MG63 (cell line): Measurements from ENCODE around the gene RASL12. TPM values are rescaled to one million over a fixed set of nuclear protein-coding genes. Genes with fewer than 3 reads are reported as not detected.

ENCODE experiments used
- DNase-seq: peaks from one replicate; pipeline ENCODE4 v3.0.0-alpha.2; 2020
- H3K27me3 ChIP-seq: fragments of 250-450 bp; sonication (Bioruptor Pico); 2 replicates; pipeline ENCODE4 v1.5.1; 2020; ENCODE audit warnings: mild to moderate bottlenecking, moderate library complexity
- H3K36me3 ChIP-seq: fragments of 250-450 bp; sonication (Bioruptor Pico); 2 replicates; pipeline ENCODE4 v1.5.1; 2020; ENCODE audit warnings: mild to moderate bottlenecking, moderate library complexity
- H3K4me3 ChIP-seq: fragments of 250-450 bp; sonication (Bioruptor Pico); 2 replicates; pipeline ENCODE4 v1.5.1; 2020; ENCODE audit warnings: mild to moderate bottlenecking, moderate library complexity
- H3K9me3 ChIP-seq: fragments of 250-450 bp; sonication (Bioruptor Pico); 2 replicates; pipeline ENCODE4 v1.5.1; 2020; ENCODE audit warnings: mild to moderate bottlenecking, moderate library complexity
- total RNA-seq: library from RNA; depleted of rRNA; stranded (reverse); fragments of >200 nt; shearing (Covaris generic); gene quantifications from 2 replicates; pipeline ENCODE4 v1.2.3, GENCODE V29; 2014; ENCODE audit warnings: low replicate concordance

The RASL12 gene
- total RNA-seq, 1 experiment from 2014 or later, result 4.7 TPM

DNA sequence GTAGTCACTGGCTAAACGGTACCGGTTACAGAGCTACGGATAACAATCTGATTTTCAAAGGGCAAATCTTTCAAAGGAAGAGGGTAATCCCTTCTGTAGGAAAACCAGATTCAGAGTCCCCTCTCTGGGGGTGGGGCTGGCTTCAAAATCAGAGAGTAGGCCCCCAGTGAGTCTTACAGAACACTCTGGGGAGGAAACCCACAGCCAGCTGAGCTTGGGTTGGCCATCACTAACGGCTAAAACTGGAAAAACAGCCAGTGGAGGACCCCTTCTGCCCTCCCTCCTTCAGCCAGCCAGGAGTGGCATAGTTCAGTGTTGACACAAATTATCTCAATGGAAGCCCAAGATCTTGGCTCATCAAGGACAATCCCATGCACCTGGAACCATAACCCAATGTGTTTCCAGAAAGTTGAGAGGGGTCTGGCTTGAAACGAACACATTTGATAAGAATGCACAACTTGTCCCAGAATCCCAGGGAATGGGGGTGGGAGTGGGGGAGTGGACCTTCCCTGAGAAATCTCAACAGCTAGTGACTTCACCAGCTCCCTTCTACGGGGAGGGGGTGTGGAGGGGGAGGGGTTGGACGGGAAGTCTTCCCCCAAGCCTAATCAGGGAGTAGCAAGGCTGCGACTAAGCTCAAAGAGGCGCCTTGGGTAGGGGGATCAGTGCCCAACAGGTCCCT is 1.0 kb downstream of the RASL12 start:
- Histone ChIP-seq H3K9me3 (no peaks in the 10 kb centered on the region), H3K4me3 (peak overlapping the region; percentile 42), H3K36me3 (no peaks in the 10 kb centered on the region), H3K27me3 (no peaks in the 10 kb centered on the region)
- DNase-seq, result no peak

DNA sequence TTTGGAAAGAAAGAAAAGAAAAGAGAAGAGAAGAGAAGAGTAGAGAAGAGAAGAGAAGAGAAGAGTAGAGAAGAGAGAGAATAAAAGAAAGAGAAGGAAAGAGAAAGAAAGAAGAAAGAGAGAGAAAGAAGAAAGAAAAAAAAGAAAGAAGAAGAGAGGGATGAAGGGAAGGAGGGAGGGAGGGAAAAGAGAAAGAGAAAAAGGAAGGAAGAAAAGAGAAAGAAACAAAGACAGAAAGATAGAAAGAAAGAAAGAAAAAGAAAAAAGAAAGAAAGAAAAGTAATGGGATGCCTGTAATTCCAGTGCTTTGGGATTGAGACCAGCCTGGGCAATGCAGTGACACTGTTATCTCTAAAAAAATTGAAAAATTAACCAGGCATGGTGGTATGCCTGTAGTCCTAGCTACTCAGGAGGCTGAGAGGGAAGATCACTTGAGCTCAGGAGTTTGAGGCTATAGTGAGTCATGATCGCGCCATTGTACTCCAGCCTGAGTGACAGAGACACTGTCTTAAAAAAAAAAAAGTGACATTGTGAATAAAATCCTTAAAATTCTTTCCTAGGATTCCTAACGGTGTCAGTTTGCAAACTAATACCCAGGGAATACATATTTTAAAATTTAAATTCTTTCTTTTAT is 1.7 kb downstream of the RASL12 start:
- no peaks in the 10 kb centered on the region for H3K27me3 ChIP-seq
- H3K9me3 ChIP-seq, result no peaks in the 10 kb centered on the region

DNA sequence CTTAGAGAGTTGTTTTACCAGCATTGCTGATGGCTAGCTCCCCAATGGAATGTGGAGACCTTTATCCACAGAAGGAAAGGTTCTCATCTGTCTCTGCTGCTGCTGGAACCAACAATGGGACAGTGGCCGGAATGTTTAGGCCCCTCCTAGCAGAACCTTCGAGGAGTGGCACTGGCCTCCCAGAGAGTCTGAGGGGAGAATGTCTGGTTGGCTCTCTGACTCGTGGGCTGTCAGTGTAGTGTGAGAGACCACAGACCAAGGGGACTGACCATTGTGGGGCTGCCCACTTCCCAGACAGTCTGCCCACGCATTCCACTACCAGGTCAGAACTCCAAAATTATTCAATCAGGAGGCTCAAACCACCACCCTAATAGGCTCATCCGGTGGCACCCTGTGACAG is 5.1 kb downstream of the RASL12 start:
- H3K4me3 ChIP-seq, result no peak overlapping the region
- H3K36me3 ChIP-seq, result no peaks in the 10 kb centered on the region
- no peaks in the 10 kb centered on the region for H3K9me3 ChIP-seq
- no peak for DNase-seq
- H3K27me3 ChIP-seq, result no peaks in the 10 kb centered on the region

More for the DNA sequence above, 1.7 kb downstream of the RASL12 start:
- no peaks in the 10 kb centered on the region for H3K36me3 ChIP-seq
- no peak overlapping the region; the same call in 1 of the 2 replicates for H3K4me3 ChIP-seq
- no peak for DNase-seq

DNA sequence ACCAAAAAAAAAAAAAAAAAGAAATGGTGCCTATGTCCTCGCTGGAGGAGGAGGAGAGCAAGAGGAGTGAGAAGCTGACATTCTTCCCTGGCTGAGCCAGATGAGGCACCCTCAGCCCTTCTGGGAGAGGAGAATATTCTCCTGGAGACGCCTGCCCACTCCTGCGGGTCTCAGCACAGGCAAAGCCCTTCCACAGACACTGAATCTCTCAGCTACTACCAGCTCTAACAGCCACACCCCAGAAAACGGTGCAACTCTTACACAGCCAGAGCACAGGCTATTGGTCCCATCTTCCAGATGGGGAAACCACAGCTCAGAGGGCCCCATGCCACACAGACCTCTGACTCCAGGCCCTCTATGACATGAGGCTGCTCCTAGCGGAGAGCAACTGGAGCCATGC is 5.7 kb downstream of the RASL12 start:
- no peaks in the 10 kb centered on the region for H3K36me3 ChIP-seq
- DNase-seq, result no peak
- H3K4me3 ChIP-seq, result no peak overlapping the region
- no peaks in the 10 kb centered on the region for H3K9me3 ChIP-seq
- H3K27me3 ChIP-seq, result no peaks in the 10 kb centered on the region

DNA sequence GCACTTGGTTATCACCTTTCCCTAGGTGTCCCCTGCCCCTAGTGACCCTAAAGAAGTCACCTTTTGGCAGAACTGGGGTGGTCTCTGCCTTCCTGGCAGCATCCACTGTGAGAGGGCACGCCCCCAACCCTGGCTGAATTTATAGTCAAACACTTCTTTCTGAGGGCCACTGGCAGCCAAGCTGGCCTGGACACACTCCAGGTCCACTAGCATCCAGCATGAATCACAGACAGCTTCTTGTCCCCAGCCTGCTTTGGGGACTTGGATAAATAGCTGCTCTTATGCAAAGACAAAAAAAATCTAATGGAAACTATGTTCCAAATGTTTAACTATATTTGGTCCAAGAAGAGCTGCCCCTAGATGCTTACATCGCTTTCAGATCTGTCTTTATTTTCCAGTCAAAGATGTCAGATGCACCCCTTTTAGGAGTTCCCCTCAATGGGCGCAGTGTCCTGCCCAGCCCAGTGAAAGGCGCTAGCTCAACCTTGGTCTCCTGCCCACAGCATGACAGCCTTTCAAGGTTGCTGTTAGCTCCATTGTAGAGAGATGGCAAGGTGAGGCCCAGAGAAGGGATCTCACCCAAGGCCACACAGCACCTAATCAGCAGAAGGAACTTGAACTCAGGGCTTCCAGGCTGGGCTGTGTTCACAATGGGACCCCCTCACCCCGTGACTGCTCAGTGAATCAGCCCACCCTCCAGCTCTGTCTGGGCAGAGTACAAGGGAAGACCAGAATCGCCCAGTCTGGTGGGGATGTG is 7.0 kb downstream of the RASL12 start:
- Histone ChIP-seq H3K9me3 (no peaks in the 10 kb centered on the region), H3K4me3 (no peak overlapping the region), H3K27me3 (no peaks in the 10 kb centered on the region), H3K36me3 (no peaks in the 10 kb centered on the region)
- no peak for DNase-seq

DNA sequence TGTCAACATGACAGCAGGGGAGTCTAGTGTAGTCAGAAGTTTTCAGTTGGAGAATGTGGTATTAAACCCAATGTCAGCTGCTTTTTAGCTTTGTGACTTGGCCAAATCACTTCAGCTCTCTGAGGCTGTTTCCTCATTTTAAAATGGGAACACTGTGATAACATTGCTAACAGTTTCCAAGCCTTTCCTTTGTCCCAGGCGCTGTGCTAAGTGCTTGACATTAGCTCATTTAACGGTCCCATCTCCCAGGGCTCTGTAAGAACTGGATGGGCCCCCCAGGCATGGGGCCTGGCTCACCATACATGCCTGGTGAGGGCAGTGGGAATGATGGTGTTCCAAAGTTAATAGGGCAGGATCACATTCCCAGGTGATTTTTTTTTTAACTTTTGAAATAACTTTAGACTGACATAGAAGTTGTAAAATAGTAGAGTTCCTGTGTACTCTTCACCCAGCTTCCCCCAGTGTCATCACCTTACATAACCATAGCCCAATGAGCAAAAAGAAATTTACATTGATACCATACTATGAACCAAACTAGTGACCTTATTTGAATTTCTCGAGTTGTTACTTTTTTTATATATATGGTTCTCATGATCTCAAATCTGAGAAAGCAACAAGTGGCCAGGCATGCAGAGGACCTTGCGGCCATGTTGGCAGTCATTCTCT is 7.7 kb downstream of the RASL12 start:
- Histone ChIP-seq H3K27me3 (no peaks in the 10 kb centered on the region), H3K36me3 (no peaks in the 10 kb centered on the region), H3K4me3 (no peak overlapping the region), H3K9me3 (no peaks in the 10 kb centered on the region)
- DNase-seq, result no peak

DNA sequence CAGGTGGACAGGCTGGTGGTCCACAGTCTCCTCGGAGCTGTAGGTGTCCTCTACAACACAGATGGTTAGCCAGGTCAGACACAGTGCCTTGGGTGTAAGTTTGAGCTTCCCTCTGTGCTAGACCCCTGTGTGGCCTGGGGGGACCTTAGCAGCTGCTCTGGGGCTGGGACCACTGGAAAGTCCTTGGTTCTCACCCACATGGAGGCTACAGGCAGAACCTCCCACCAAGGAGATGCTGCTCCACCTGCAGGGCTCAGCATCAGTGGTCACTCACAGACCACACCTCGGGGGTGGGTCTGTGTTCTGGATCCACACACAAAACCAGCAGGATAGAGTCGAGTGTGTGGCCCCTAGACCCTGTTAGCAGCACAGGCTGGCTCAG is 8.4 kb downstream of the RASL12 start:
- Histone ChIP-seq H3K4me3 (no peak overlapping the region), H3K36me3 (no peaks in the 10 kb centered on the region), H3K27me3 (no peaks in the 10 kb centered on the region), H3K9me3 (no peaks in the 10 kb centered on the region)
- no peak for DNase-seq

DNA sequence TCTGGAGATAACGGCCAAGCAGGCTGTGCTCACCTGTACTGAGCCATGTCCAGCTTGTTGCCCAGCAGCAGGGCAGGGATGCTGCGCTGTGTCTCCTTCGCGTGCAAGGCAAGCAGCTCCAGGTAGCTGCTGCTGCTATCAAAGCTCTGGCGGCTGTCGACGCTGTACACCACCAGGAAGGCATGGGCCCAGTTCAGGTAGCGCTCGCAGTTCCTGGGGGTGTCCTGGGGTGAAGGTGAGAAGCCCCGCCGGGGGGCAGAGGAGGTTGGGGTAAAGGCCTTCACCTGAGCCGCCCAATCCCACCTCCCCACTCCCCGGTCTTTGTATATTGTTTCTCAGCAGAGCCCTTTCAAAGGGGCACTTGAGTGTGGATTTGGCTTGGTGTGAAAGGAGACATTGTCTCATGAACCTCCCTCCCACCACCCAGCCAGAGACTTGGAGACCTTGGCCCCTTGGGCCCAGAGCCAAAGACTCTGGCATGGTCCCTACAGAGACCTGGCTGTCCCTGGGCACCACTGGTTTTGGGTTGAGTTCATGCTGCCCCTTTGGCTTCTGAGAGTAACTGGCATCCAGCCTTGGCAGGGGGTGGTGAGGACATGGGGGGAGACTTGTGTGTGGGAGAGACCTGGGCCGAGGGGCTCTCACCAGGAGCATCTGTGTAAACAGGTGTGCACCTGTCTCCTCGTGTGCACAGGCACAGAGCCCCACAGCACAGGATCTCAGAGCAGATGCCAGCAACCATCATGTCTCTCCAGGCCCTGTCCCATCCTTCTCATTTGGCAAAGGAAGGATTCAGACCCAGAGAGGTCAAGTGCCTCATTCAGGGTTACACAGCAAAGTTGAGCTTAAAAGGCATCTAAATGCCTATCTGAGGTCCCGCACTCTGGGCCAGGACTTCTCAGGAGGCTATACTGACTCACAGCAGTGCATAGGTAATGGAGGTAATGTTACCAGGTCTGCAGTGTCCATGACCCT is 9.1 kb downstream of the RASL12 start:
- DNase-seq, result no peak
- Histone ChIP-seq H3K9me3 (no peaks in the 10 kb centered on the region), H3K27me3 (no peaks in the 10 kb centered on the region), H3K4me3 (no peak overlapping the region), H3K36me3 (no peaks in the 10 kb centered on the region)

DNA sequence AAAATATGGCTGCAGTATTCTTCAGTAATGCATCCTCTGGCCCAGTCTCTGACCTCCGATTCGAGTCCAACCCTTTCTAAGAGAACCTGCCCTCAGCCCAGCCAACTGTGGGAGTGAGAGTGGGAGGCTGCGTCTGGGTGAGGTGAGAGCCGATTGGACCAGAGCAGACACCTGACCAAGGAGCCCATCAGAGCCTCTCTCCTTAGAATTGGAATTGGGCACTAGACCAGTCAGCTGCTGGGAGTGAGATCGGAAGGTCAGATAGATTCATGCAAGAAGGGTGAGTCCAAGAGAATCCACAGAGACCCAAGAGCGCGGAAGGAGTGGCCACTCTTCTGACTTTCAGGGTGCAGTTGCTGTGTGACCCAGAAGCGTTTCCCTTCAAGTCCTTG is 10.2 kb downstream of the RASL12 start:
- no peak overlapping the region for H3K4me3 ChIP-seq
- H3K9me3 ChIP-seq, result no peaks in the 10 kb centered on the region
- H3K36me3 ChIP-seq, result no peaks in the 10 kb centered on the region

DNA sequence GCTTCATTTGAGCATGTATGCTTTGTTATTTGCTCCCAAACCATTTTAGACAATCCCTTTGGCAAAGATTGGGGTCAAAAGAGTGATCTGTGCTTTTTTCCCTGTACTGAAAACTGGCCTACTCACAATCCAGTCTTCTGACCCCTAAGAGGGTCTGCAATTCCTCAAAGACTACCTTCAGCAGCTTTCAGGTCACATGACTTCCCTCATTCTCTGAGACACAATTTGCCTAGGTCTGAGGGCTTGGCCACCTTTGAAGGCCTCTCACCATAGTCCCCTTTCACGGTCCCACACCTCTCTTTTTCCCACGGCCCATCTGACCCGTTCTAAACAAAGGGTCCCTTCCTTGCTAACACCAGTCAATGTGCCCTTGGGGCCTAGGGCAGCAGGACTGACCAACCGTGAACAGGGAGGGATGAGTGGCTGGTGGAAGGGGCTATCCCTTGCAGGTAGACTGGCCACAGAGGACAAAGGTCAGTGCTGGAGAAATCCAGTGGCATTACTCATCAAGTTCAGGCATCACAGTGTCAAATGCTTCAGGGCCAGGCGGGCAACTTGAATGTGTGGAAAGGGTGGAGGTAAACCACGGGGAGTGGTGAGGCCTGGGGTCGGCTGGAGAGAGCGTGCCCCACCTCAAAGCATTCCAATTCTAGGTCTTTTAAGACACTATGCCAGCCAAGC is 10.8 kb downstream of the RASL12 start:
- H3K9me3 ChIP-seq, result no peaks in the 10 kb centered on the region
- H3K27me3 ChIP-seq, result no peaks in the 10 kb centered on the region
- no peak overlapping the region for H3K4me3 ChIP-seq
- no peaks in the 10 kb centered on the region for H3K36me3 ChIP-seq
- DNase-seq, result no peak

More for the DNA sequence above, 10.2 kb downstream of the RASL12 start:
- no peak for DNase-seq
- no peaks in the 10 kb centered on the region for H3K27me3 ChIP-seq

DNA sequence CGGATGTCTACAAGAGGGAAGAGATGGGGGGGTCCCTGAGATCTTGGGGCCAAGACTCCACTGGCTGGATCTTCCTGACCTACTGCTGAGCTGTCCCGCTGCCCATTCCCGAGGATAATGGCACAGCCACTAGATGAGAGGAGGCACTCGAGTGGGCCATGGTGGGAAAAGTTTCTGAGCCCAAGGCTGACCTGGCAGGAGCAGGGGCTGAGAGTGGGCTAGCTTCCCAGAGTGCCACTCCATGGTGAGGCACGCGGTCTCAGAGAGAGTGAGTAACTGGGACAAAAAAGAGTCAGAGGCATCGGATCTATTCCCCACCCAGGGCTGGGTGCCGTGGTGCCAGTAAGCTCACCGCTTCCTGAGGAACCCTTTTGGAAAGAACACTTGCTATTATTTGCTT is 11.7 kb downstream of the RASL12 start:
- no peaks in the 10 kb centered on the region for H3K36me3 ChIP-seq
- H3K9me3 ChIP-seq, result no peaks in the 10 kb centered on the region
- DNase-seq, result no peak
- H3K27me3 ChIP-seq, result no peaks in the 10 kb centered on the region
- H3K4me3 ChIP-seq, result no peak overlapping the region

DNA sequence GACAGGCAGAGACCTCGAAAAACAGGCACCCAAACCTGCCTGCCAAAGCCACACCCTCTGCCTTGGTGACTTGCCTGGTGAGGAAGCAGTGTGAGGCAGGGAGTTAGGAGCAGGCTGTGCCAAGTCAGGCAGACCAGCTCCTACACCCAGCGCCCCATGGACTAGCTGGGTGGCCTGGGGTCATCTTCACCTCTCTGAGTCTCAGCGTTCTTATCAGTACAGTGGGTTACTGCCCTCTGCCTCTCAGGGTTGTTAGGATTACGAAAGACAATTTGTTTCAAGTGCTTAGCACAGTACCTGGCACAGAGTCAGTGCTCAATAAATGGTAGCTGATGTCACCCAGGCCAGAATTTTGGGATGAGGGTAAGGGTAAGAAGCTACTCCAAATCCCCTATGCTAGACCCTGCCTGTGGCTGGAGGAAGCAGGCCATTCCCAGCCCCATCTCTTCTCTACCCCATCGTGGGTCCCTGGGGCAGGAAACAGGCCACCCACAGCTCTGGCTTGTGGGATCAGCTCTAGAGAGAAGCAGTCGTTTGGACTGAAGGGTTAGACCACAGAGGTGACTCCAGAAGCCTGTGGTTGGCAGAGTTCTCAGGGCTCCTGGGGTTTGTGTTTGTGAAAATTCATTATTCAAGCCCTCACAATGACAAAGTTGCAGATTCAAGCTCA is 12.5 kb downstream of the RASL12 start:
- peak; percentile 72 for DNase-seq
- Histone ChIP-seq H3K4me3 (no peak overlapping the region), H3K36me3 (no peaks in the 10 kb centered on the region), H3K9me3 (no peaks in the 10 kb centered on the region), H3K27me3 (no peaks in the 10 kb centered on the region)

DNA sequence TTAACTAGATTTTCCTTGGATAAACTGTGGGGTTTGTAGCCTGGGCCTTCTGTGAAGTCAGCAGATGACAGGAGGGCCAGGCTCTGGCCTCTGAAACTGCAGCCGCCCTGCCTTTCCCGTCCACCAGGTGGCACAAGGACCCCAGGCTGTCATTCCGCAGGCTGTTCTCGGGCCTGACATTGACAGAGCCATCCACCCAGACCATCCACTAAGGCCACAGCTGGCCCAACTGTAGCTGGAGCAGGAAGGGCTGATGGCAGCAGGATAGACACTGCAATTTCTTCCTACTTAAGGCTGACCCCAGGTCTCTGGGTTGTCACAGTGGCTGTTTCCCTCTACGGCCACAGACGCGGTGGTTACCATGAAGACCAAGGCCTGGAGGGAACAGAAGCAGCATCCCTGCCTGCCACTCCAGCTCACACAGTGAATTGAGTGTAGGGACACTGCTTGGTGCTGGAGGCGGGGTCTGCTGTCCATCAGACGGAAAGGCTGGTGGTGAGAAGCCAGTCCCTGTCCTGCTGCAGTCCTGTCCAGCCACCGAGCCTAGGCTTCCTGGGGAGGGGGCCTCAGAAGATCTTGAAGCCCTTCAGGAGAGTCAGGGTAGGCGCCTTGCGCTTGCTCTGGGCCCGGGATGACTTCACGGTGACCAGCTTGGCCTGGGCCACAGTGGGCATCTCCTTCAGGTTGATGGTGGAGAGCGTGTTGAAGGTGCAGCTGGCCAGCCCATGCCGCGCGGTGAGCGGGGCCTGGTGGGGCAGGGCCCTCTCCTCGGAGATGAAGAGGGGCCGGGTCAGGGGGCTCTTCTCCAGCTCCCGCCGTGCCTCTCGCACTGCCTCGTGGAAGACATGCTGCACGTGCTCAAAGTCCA is 13.2 kb downstream of the RASL12 start:
- no peaks in the 10 kb centered on the region for H3K27me3 ChIP-seq
- H3K4me3 ChIP-seq, result no peak overlapping the region
- H3K36me3 ChIP-seq, result no peaks in the 10 kb centered on the region
- DNase-seq, result peak; percentile 65
- no peaks in the 10 kb centered on the region for H3K9me3 ChIP-seq

DNA sequence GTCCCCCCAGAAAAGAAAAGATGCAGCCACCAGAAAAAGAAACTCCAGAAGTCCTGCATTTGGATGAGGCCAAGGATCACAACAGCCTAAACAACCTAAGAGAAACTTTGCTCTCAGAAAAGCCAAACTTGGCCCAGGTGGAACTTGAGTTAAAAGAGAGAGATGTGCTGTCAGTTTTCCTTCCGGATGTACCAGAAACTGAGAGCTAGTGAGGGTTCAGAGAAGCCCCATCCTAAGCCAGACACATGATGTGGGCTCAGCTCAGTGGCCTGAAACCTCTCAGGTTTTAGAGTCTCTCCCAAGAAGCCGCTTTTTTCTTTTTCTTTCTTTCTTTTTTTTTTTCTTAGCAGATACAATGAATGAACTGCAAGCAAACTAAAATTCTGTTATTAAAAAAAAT is 14.8 kb downstream of the RASL12 start:
- H3K36me3 ChIP-seq, result no peaks in the 10 kb centered on the region
- no peaks in the 10 kb centered on the region for H3K9me3 ChIP-seq
- no peak for DNase-seq

More for the DNA sequence above, 14.8 kb downstream of the RASL12 start:
- no peak overlapping the region for H3K4me3 ChIP-seq
- H3K27me3 ChIP-seq, result no peaks in the 10 kb centered on the region
